ENCODE measurements around the gene UPK3A. TPM values are rescaled to one million over a fixed set of nuclear protein-coding genes. Genes with fewer than 3 reads are reported as not detected.
A peak's percentile ranks its signal among the peaks of the same experiment; 100 is the strongest.

UPK3A gene
- total and polyA plus RNA-seq, 2 of the 8 experiments (the other 6 are each of a cell fraction or from before 2014, with no cell fraction given) = 0.35 to 1.7 TPM

- POLR2A ChIA-PET (ENCODE audit: partially characterized antibody) = interaction anchor here (1.7 to 3.1 kb wide), 3 partner anchors 9 to 42 kb away, joined by 4 to 10 read pairs (median 5); no protein-coding TSS in a partner anchor
- CTCF ChIA-PET (ENCODE audit: partially characterized antibody) = interaction anchor here (1.3 to 4.9 kb wide), 2 partner anchors 25 to 27 kb away, joined by 3 to 25 read pairs; no protein-coding TSS in a partner anchor
- peaks cover 0 to 12% (median 11%) of the 10 kb centered on the region in 4 experiments; a peak in 5 of 7 replicates for H3K4me1 ChIP-seq (replicated peaks in 1 of 4; ENCODE audit: control insufficient read depth in 3 of 4, insufficient read depth in 4 of 4, low read length in 3 of 4)
- H3K56ac ChIP-seq (replicated peaks; ENCODE audit: insufficient read length, low read depth, low read length) = no peak overlapping the region
- H4K5ac ChIP-seq (ENCODE audit: insufficient read length, low read depth, low read length) = no peak overlapping the region
- H4K8ac ChIP-seq (ENCODE audit: extremely low read depth, insufficient read depth, low read length) = peak overlapping the region; percentile 29
- H3K27ac ChIP-seq (ENCODE audit: low read depth, low read length) = no peak overlapping the region
- peaks cover 0 to 3% of the 10 kb centered on the region in 2 experiments; a peak in 1 of 4 replicates for H3K79me2 ChIP-seq (ENCODE audit: control insufficient read depth in 1 of 2, insufficient read depth in 2 of 2, low read length in 2 of 2)
- no peak overlapping the region for H2BK120ac ChIP-seq (replicated peaks; ENCODE audit: low read depth, low read length)
- H3K23me2 ChIP-seq (ENCODE audit: low read depth, low read length) = peaks cover 5% of the 10 kb centered on the region; the same call in 1 of the 2 replicates
- no peak overlapping the region for H2BK5ac ChIP-seq (ENCODE audit: low read depth, low read length)
- H3K14ac ChIP-seq (ENCODE audit: insufficient read length) = no peak overlapping the region
- peaks cover 0 to 7% (median 3%) of the 10 kb centered on the region in 4 experiments; a peak in 4 of 7 replicates for H3K27me3 ChIP-seq (replicated peaks in 1 of 4; ENCODE audit: control insufficient read depth in 3 of 4, extremely low read depth in 1 of 4, insufficient read depth in 3 of 4, low read length in 3 of 4)
- H3K4ac ChIP-seq (replicated peaks; ENCODE audit: insufficient read length, low read depth, low read length) = no peak overlapping the region
- no peaks in the 10 kb centered on the region for H3K9me3 ChIP-seq (ENCODE audit: insufficient read depth in 2 of 2, low read depth in 1 of 2, low read length in 1 of 2)
- H3K4me3 ChIP-seq (ENCODE audit: extremely low read depth in 1 of 4, insufficient read depth in 2 of 4, low read depth in 3 of 4, low read length in 4 of 4) = no peak overlapping the region
- no peak overlapping the region for H4K91ac ChIP-seq (replicated peaks; ENCODE audit: insufficient read length, low read length)
- no peak overlapping the region for H3K4me2 ChIP-seq (ENCODE audit: insufficient read depth in 1 of 2, low read depth in 2 of 2, low read length in 2 of 2)
- peaks cover 2% of the 10 kb centered on the region; the same call in 1 of the 2 replicates for H3K79me1 ChIP-seq (ENCODE audit: low read depth, low read length)
- no peak overlapping the region for H3K9ac ChIP-seq (replicated peaks in 1 of 4; ENCODE audit: extremely low read depth in 1 of 4, low read depth in 3 of 4, low read length in 3 of 4)
- WGBS, 2 experiments (ENCODE audit: extremely low coverage in 1 of 2, insufficient coverage in 1 of 2, insufficient read length in 1 of 2, insufficient replicate concordance in 2 of 2, low coverage in 1 of 2, low lambda C conversion rate in 2 of 2, missing lambda C conversion rate in 1 of 2) = 89% methylated on average over 23 of the region's 23 CpGs; no CpG with 5 or more reads in 1 of the 2 experiments
- H4K20me1 ChIP-seq (replicated peaks in 1 of 2; ENCODE audit: control insufficient read depth in 1 of 2, insufficient read depth in 2 of 2, low read length in 2 of 2) = peaks cover 9 to 17% of the 10 kb centered on the region in 2 experiments
- no peak overlapping the region for H3K23ac ChIP-seq (ENCODE audit: insufficient read length)
- no peak overlapping the region for H2AFZ ChIP-seq (ENCODE audit: low read length)
- H2BK20ac ChIP-seq (ENCODE audit: low read length) = no peak overlapping the region
- DNase-seq (ENCODE audit: low read depth in 1 of 2, low spot score in 2 of 2) (no peak), FAIRE-seq (no peak)
- no peak overlapping the region for H3K18ac ChIP-seq (ENCODE audit: extremely low read depth, low read length)
- no peak overlapping the region for H2BK12ac ChIP-seq (ENCODE audit: low read depth, low read length)
- no peak overlapping the region for H2BK15ac ChIP-seq (ENCODE audit: low read length)
- H3K36me3 ChIP-seq (ENCODE audit: control insufficient read depth in 2 of 4, insufficient read depth in 4 of 4, low read length in 3 of 4) = no peaks in the 10 kb centered on the region
- no peak overlapping the region for H2AK5ac ChIP-seq (ENCODE audit: low read depth, low read length)
- no peak for TF ChIP-seq TAF1 (IDR thresholded peaks at IDR 0.05; ENCODE audit: low read depth, low read length)
- TF ChIP-seq POLR2A (IDR thresholded peaks at IDR 0.05; ENCODE audit: control extremely low read depth in 1 of 2, low read depth in 2 of 2, low read length in 2 of 2) = no peak
- TF ChIP-seq CTBP2 (IDR thresholded peaks at IDR 0.05; ENCODE audit: borderline replicate concordance, insufficient read depth, insufficient read length, low read length) = no peak
- no peak for TF ChIP-seq ATF3 (IDR thresholded peaks at IDR 0.05; ENCODE audit: insufficient read depth, low read depth, low read length)
- no peak for TF ChIP-seq POU5F1 (IDR thresholded peaks at IDR 0.05; ENCODE audit: low read depth, low read length)
- TF ChIP-seq PHF8 (conservative IDR thresholded peaks at IDR 0.05; ENCODE audit: low read depth, low read length) = no peak
- no peak for TF ChIP-seq SIN3A (conservative IDR thresholded peaks at IDR 0.05 in 1 of 2, IDR thresholded peaks at IDR 0.05 in 1 of 2; ENCODE audit: low read depth in 1 of 2, low read length in 2 of 2)
- TF ChIP-seq RXRA (IDR thresholded peaks at IDR 0.05; ENCODE audit: insufficient read depth, low read depth, low read length) = no peak
- TF ChIP-seq KDM1A (IDR thresholded peaks at IDR 0.05; ENCODE audit: borderline replicate concordance, low read length) = no peak
- no peak for TF ChIP-seq BACH1 (IDR thresholded peaks at IDR 0.05; ENCODE audit: low read length)
- no peak for TF ChIP-seq KDM4A (IDR thresholded peaks at IDR 0.05; ENCODE audit: low read depth, low read length, severe bottlenecking)
- TF ChIP-seq FOSL1 (IDR thresholded peaks at IDR 0.05; ENCODE audit: insufficient read depth, low read depth, low read length) = no peak
Measured at GRCh38 chr22:45235101-45235777, 49.5 kb upstream of the UPK3A start.
